GM11168 (cell line): Measurements from ENCODE around the gene TERT.
"Not testable (repeated sequence)": the region's sequence is repeated elsewhere in the genome, so short reads cannot be mapped to it uniquely, and the experiment has no call there.

Experiments used
- in situ Hi-C: fragments of 300-500 bp; cut with MboI; formaldehyde crosslinking; loops from one replicate; pipeline ENCODE4 v1.12.0; 2022; ENCODE audit warnings: low sequenced_read_pairs; ENCODE audit not compliant: unreplicated experiment

The TERT gene

DNA sequence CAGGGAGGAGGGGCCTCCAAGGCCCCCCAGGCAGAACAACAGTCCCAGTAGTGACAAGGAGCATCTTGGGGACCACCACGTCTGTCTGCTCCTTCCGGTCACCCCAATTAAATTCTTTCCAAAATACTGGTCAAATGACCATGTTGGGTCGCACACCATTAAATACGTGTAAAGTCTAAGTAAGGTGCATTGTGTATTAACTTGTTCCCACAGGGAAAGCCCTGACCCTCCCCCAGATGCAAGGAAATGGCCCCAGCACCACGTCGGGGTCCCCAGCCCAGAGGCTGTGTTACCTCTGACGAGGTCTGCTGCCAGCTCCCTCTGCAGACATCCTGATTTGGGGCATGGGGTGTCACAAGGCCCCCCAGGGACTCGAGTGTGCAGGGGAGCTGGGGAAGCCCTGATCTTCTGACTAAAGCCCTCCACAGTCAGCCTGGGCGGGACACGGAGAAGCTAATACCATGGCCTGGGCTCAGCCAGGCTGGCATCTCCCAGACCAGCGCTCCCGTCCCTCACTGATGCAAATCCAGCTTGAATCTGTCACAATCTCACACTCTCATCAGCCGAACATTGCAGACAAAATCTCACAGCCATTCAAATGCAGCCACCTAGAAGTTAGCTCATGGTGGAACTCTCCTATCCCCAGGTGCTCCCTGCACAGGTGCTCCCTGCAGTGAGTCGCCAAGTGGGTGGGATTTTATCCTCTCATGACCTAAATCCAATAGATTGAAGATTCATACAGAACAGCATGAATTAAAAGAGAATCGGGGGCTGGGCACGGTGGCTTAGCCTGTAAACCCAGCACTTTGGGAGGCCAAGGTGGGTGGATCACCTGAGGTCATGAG is 13.6 kb downstream of the TERT start:
- in situ Hi-C loops: no loop called here

DNA sequence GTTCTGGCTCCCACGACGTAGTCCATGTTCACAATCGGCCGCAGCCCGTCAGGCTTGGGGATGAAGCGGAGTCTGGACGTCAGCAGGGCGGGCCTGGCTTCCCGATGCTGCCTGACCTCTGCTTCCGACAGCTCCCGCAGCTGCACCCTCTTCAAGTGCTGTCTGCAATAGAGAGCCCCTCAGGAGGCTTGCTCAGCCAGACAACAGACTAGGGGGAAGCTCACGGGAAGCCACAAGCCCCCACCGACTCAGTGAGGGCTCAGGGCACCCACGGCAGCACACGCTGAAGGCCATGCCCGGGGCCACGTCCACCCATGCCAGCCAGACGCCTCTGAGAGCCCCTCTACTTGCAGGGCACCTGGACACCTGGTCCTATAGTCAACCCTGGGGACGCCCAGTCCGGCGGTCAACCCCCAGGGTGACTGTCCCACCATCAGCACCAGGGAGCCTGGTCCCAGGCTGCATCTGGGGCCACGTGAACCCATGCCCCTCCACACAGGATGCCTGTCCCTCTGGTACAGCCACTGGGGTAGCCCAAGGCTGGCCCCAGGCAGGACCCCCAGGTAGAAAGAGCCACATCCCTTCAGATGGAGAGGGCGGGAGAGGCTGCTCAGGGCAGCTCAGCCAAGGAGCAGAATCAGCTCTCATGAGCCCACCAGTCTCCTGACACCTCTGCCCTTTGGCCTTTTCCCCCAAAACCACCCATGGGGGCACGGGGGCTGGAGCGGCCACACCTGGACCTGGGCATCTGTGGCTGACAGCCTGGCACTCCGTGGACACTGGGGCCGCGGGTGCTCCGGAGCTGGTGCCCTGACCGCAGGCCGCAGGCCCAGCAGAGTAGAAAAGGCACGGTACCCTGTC is 14.5 kb downstream of the TERT start:
- in situ Hi-C loops: no loop called here

DNA sequence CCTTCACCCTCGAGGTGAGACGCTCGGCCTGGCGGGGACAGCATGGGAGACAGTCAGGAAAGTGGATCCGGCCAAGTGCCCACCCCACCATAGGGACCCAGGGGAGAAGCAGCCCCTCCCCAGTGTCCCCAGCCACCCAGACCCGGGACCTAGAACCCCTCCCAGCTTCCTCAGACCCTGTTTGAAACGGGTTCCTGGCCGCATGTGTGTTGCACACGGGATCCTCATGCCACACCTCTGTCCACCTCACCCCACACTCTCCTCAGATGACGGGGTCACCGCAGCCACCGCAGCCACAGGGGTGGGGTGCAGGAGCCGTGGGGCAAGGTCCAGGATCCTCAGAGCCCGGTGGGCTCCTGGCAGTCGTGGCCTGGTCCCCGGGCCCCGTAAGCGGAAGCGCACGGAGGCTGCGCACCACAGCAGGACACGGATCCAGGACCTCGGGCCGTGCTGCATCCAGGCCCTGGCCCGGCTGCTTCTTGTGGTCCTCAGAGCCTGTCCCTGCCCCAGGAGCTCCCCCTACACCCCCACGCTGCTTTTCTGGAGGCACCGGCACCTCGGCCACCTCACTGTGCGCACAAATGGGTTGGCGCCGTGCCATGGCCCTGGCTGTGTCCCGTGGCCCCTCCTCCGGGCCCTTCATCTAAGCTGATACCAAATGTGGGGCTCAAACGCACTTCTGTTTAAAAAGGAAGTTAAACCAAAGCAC is 15.3 kb downstream of the TERT start:
- in situ Hi-C loops: no loop called here

DNA sequence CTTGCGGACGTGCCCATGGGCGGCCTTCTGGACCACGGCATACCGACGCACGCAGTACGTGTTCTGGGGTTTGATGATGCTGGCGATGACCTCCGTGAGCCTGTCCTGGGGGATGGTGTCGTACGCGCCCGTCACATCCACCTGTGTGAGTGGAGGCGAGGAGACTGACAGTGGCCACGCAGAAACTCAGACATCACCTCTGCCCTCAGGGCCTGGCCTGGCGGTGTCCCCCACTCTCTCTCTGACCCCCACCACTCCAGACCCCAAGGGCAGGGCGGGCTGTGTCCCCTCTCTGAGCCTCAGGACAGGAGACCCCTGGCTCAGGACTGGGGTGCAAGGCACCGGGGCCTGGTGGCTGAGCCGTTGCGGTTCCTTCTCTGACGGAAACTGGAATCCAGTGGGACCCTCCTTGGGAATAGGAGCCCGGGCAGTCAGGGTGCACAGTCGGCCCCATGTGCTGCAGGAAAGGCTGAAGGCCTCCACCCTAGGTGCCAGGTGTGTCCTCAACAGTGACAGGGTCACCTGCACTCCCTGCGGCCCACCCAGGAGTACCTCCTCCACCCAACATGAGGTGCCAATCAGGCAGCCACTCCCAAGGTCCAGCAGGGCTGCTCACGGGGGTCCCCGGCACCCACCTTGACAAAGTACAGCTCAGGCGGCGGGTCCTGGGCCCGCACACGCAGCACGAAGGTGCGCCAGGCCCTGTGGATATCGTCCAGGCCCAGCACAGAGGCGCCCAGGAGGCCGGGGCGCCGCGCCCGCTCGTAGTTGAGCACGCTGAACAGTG is 16.0 kb downstream of the TERT start:
- in situ Hi-C loops: no loop called here

DNA sequence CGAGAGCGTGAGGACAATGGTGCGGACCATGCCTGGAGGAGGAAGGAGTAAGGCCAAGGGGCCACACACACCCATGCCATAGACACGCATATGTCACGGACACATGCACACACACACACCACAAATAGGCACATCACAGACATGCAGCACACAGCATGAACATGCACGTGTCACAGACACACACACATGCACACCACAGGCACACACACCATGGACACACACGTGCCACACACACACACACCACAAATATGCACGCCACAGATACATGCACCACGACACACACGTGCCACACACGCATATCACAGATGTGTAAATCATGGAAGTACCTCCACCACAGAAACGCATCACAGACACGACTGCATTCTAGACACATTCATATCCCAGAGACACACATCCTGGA is 16.7 kb downstream of the TERT start:
- in situ Hi-C loops: no loop called here

DNA sequence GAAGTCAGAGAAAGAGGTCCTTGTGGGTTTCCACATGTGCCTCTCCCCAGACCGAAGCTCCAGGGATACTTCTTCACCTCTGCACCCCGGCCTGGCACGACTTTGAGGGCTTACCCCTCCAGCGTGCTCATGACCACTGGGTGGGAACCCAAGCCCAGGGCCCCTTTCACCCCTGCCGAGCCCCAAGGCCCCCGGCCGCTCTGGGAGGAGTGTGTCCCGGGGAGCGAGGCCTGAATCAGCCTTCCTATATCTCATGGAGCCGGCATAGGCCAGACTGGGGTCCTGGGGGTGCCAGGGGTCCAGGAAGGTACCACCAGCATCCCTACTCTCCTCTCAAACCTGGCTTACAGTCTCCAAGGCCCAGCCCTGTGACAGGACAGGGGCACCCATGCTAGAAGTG is 17.1 kb downstream of the TERT start:
- in situ Hi-C loops: no loop called here

DNA sequence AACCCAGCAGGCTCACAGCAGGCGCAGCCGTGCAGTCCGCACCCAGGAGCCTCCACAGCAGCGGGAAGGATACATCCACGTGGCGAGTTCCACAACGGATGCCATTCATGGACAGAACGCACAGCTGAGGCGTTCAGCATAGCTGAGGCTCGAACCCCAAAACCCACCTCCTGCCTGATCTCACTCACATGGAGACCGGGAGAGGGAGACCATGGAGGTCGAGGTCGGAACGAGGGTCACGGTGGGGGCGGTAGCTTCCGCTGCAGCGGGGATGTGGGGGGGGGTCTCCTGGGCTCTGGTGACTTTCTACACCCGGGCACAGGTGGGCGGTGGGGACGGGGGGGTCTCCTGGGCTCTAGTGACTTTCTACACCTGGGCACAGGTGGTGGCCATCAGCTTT is 17.5 kb downstream of the TERT start:
- in situ Hi-C loops: no loop called here

DNA sequence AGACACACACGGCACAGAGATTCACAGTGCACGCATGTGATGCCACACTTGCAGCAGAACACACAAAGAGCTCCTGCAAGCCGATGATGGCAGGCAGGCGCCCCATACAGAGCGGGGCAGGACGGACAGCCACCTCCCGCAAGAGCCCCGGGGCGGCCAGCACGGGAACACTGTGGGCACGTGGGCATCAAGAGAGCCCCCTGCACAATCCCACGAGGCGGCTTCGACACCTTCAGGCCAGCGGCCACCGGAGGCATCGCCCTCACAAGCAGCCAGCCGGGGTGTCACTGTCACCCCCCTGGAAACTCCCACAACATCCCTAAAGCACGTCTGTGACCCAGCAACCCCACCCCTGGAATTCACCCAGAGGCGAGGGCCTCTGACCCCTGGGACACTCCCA is 17.9 kb downstream of the TERT start:
- in situ Hi-C loops: no loop called here

DNA sequence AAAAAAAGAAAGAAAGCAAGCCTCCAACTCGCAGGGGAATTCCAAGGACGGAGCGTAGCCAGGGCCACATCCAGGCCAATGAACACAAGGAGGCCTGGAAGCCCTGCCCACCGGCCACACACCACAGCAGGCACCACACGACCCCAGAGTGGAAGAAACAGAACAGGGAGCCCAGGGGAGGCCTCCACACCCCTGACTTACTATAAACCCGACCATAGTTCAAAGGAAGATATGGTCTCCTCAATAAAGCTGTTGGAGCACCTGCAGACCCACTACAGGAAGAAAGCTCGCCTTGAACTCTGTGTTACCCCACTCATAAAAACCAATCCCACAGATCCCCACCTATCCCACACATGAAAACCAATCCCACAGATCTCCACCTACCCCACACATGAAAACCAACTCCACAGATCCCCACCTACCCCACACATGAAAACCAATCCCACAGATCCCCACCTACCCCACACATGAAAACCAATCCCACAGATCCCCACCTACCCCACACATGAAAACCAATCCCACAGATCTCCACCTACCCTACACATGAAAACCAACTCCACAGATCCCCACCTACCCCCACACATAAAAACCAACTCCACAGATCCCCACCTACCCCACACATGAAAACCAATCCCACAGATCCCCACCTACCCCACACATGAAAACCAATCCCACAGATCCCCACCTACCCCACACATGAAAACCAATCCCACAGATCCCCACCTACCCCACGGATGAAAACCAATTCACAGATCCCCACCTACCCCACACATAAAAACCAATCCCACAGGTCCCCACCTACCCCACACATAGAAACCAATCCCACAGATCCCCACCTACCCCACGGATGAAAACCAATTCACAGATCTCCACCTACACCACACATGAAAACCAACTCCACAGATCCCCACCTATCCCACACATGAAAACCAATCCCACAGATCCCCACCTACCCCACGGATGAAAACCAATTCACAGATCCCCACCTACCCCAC is 19.2 kb downstream of the TERT start:
- in situ Hi-C loops: not testable (repeated sequence)

DNA sequence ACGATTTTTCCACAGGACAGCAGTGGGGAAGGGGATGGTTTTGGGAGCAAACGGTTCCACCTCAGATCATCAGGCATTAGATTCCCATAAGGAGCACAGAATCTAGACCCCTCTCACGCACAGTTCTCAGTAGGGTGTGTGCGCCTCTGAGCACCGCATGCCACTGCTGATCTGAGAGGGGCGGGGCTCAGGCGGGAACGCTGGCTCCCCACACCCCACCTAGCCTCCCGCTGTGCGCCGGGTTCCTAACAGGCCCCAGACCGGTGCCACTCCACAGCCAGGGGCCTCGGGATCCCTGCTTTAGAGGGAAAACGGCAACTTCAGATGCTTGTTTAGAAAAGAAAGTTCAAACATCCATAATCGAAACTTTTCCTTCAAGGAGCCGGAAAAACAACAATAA is 20.4 kb downstream of the TERT start:
- in situ Hi-C loops: no loop called here

DNA sequence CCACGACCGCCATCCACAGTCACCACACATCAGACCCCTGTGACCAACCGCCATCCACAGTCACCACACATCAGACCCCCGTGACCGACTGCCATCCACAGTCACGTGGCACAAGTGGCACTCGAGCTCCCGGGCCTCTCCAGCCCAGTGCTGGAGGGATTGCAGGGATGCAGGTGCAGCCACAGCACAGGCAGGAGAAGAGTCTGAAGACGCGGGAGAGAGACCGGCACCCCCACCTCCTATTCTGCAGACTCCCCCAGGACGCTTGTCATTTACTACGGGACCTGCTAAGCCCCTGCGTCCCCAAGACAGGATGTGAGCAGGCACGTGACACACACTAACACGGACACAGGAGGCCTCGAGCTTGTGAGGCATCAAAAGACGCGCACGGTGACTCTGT is 21.1 kb downstream of the TERT start:
- in situ Hi-C loops: no loop called here

DNA sequence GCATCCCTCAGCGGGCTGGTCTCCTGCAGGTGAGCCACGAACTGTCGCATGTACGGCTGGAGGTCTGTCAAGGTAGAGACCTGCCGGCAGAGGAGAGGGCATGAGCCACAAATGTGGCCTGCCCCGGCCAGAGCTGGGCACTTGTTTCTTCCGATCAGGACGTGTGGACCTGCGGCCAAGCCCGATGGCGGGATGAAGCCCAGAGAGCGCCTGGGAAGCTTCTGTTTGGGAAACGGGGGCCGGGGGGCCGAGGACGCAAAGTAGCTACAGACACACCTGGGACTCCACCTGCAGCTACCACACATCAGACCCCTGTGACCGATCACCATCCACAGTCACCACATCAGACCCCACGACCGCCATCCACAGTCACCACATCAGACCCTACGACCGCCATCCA is 22.7 kb downstream of the TERT start:
- in situ Hi-C loops: no loop called here

DNA sequence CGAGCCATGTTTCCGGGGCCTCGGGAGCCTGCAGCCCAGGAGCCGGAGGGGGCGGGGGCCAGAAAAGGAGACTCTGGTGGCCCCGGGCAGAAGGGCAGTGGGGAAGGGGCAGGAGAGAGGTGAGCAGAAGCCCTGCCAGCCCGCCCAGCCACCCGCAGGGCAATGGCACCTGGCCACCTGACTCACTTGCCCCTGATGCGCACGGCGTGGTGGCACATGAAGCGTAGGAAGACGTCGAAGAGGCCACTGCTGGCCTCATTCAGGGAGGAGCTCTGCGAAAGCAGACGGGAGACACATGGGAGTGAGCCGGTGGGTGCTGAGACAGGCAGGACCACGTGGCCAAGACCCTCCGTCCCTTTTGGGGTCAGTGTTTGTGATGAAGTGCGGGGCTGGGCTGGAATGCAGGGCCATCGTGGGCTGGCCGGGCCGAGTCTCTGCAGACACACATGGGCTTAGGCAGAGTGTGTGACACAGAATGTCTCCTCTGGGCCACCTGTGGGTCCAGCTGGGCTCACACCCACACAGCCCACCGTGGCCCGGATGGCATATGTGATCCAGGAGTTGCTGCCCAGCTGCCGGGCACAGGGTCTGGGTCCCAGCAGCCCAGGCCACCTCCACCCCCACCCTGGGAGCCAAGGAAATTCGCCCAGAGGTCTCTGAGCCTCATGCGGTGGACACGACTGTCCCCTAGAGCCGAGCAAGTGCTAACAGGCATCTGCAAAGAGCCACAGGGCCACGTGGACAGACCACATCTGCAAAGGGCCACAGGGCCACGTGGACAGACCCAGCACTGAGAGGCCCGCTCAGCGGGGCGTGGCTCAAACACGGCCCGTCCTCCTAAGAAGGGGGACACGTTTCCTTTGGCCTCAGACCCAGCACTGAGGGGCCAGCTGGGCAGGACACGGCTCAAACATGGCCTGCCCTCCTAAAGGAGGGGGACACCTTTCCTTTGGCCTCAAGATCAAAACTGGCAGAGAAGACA is 23.6 kb downstream of the TERT start:
- in situ Hi-C loops: no loop called here

DNA sequence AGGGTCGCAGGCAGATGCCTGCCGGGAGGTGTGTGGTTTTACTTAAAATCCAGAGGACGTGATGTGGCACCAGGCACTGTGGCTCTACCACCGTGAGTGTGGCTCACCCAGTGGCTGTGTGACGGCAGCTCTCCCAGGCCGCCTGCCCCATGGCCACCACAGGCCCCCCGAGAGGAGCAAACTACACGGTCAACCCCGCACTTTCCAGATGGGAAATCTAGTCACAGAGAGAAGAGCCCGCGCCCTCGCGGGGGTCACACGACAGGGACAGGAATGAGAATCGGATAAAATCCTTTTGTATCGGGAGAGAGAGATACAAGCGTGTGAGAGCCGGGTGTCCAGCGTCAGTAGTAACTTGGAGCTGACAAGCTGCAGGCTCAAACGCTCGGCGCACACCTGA is 24.4 kb downstream of the TERT start:
- in situ Hi-C loops: no loop called here

DNA sequence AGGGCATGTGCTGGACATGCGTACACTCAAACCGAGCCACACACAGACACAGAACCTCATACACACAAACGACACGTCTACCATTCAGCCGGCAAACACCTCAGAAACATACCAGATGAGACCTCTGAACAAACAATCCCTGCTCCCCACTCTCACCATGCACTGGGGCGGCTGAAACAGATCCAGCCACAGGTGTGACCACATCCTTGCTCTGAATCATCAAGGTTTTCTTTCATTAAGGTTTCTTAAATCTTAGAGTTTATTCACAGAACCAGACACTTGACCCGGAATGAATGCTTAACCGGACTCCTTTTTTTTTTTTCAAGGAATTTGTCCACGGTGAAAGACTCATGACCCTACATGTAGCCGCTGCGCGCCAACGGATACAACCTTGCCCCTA is 26.2 kb downstream of the TERT start:
- in situ Hi-C loops: loop anchor here (5.0 kb wide), 1 partner anchor 39 kb away; no protein-coding TSS in a partner anchor

DNA sequence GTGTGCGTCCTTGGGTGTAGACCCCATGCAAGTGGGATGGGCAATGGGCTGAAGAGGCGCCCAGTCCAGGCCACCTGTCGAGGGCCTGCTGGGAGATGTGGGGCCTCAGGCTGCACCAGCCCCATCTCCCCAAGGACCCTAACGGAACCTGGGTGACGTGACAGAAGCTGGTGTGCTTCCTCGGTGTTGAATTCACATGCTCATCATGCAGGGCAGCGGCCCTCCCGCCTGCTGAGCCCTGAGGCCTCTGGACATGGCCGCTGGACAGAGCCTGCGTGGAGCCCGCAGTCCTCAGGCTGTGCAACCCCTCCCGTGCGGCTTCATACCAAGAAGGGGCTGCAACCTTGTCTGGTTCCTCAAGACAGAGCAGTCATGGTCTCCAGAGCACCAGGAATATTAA is 26.8 kb downstream of the TERT start:
- in situ Hi-C loops: loop anchor here (5.0 kb wide), 1 partner anchor 39 kb away; no protein-coding TSS in a partner anchor

DNA sequence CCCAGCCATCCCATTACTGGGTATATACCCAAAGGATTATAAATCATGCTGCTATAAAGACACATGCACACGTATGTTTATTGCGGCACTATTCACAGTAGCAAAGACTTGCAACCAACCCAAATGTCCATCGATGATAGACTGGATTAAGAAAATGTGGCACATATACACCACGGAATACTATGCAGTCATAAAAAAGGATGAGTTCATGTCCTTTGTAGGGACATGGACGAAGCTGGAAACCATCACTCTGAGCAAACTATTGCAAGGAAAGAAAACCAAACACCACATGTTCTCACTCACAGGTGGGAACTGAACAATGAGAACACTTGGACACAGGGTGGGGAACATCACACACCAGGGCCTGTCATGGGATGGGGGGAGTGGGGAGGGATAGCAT is 27.4 kb downstream of the TERT start:
- in situ Hi-C loops: loop anchor here (5.0 kb wide), 1 partner anchor 40 kb away; no protein-coding TSS in a partner anchor

DNA sequence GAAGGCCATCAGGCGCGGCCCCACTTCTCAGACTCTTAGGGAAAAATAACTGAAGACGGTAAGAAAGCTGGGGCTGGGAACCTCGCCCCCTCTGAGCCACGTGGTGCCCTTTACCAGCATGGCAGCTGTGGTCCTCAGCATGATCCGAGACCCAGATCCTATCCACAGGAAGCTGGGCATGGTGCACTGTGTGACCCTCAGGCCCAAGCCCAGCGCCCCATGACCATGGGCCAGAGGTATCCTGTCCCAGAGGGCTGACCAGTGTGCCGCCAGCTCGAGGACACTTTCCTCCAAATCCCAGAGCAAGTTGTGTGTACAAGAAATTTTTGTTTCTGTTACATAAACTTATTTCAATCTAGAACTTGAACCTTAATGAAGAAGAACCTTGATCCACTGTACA is 28.1 kb downstream of the TERT start:
- in situ Hi-C loops: loop anchor here (5.0 kb wide), 1 partner anchor 41 kb away; no protein-coding TSS in a partner anchor
